Measurements from ENCODE around the gene EHD3.

EHD3 gene

DNA sequence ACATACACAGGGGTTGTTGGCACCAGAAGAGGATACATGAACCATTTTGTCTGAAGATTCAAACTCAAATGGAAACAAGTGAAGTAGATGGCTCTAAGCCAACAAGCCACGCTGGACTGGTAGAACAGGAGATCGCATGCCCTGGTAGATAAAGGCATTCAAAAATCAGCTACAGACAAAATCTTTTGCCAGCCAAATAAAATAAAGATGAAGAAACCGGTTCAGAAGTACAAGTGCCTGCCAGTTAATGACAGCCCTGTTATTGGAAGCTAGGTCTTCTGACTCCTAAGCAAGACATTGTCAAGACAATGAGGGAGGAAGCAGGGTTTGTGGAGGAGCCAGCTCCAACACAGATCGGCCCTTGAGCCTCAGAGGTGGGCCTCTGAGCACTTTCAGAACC, 52.3 kb downstream of the EHD3 start:
- TF ChIP-seq OSR1 (CRISPR knock-in tag; IDR thresholded peaks at IDR 0.05) (no peak), ZFP3 (CRISPR knock-in tag; IDR thresholded peaks at IDR 0.05) (no peak), ZNF8 (CRISPR knock-in tag; IDR thresholded peaks at IDR 0.05) (no peak), ISL1 (CRISPR knock-in tag; IDR thresholded peaks at IDR 0.05) (no peak), TOX (CRISPR knock-in tag; IDR thresholded peaks at IDR 0.05; ENCODE audit: borderline replicate concordance) (no peak), ESRRG (CRISPR knock-in tag; IDR thresholded peaks at IDR 0.05) (no peak), BACH2 (CRISPR knock-in tag; IDR thresholded peaks at IDR 0.05; ENCODE audit: borderline replicate concordance) (no peak), ZC3H10 (CRISPR knock-in tag; IDR thresholded peaks at IDR 0.05) (no peak), ZNF565 (CRISPR knock-in tag; conservative IDR thresholded peaks at IDR 0.05; ENCODE audit: low read depth) (no peak), TCF4 (CRISPR knock-in tag; IDR thresholded peaks at IDR 0.05; ENCODE audit: borderline replicate concordance) (no peak), PPARA (CRISPR knock-in tag; IDR thresholded peaks at IDR 0.05; ENCODE audit: borderline replicate concordance) (no peak), RARB (CRISPR knock-in tag; IDR thresholded peaks at IDR 0.05) (no peak), ARNTL (CRISPR knock-in tag; IDR thresholded peaks at IDR 0.05; ENCODE audit: borderline replicate concordance, low read depth) (no peak), ZNF70 (CRISPR knock-in tag; IDR thresholded peaks at IDR 0.05) (no peak)
- TF ChIP-seq, protein P1, sequence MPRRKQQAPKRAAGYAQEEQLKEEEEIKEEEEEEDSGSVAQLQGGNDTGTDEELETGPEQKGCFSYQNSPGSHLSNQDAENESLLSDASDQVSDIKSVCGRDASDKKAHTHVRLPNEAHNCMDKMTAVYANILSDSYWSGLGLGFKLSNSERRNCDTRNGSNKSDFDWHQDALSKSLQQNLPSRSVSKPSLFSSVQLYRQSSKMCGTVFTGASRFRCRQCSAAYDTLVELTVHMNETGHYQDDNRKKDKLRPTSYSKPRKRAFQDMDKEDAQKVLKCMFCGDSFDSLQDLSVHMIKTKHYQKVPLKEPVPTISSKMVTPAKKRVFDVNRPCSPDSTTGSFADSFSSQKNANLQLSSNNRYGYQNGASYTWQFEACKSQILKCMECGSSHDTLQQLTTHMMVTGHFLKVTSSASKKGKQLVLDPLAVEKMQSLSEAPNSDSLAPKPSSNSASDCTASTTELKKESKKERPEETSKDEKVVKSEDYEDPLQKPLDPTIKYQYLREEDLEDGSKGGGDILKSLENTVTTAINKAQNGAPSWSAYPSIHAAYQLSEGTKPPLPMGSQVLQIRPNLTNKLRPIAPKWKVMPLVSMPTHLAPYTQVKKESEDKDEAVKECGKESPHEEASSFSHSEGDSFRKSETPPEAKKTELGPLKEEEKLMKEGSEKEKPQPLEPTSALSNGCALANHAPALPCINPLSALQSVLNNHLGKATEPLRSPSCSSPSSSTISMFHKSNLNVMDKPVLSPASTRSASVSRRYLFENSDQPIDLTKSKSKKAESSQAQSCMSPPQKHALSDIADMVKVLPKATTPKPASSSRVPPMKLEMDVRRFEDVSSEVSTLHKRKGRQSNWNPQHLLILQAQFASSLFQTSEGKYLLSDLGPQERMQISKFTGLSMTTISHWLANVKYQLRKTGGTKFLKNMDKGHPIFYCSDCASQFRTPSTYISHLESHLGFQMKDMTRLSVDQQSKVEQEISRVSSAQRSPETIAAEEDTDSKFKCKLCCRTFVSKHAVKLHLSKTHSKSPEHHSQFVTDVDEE (CRISPR knock-in tag; IDR thresholded peaks at IDR 0.05), result no peak
- ATAC-seq, result no peak

DNA sequence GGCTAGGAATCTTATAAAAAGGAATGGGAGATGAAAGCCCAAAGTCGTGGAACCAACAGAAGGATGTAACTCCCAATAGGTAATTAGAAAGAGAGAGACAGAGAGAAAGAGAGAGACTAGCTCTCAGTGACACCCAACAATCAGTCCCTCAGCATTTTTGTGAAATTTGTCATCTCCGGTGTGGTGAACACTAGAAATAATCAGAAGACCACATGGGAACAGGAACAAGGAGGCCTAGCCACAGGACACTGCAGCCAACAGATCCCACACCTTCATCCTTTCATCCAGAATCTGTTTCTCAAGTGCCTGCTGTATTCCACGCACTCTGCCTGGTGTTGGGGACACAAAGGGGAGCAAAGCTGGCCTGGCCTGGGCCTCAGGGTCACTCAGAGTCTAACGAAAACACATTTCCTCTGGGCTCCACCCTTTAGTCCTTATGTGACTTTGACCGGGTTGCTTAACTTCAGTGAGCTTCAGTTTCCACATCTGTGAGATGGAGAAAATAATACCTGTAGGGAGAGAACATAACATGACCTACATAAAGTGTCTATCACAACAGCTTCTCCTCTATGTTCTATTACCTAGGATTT, 53.1 kb downstream of the EHD3 start:
- TF ChIP-seq ZFP3 (CRISPR knock-in tag; IDR thresholded peaks at IDR 0.05), result no peak
- TF ChIP-seq, protein P1 (CRISPR knock-in tag; IDR thresholded peaks at IDR 0.05), result no peak
- no peak for TF ChIP-seq ZFP30 (CRISPR knock-in tag; IDR thresholded peaks at IDR 0.05)
- TF ChIP-seq ZNF565 (CRISPR knock-in tag; conservative IDR thresholded peaks at IDR 0.05; ENCODE audit: low read depth), result no peak
- TF ChIP-seq, protein P2, sequence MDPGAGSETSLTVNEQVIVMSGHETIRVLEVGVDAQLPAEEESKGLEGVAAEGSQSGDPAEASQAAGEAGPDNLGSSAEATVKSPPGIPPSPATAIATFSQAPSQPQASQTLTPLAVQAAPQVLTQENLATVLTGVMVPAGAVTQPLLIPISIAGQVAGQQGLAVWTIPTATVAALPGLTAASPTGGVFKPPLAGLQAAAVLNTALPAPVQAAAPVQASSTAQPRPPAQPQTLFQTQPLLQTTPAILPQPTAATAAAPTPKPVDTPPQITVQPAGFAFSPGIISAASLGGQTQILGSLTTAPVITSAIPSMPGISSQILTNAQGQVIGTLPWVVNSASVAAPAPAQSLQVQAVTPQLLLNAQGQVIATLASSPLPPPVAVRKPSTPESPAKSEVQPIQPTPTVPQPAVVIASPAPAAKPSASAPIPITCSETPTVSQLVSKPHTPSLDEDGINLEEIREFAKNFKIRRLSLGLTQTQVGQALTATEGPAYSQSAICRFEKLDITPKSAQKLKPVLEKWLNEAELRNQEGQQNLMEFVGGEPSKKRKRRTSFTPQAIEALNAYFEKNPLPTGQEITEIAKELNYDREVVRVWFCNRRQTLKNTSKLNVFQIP (CRISPR knock-in tag; IDR thresholded peaks at IDR 0.05; ENCODE audit: borderline replicate concordance, low read depth), result no peak
- TF ChIP-seq ISL1 (CRISPR knock-in tag; IDR thresholded peaks at IDR 0.05), result no peak
- TF ChIP-seq TOX (CRISPR knock-in tag; IDR thresholded peaks at IDR 0.05; ENCODE audit: borderline replicate concordance), result no peak
- TF ChIP-seq RARB (CRISPR knock-in tag; IDR thresholded peaks at IDR 0.05), result no peak
- TF ChIP-seq, protein P3, sequence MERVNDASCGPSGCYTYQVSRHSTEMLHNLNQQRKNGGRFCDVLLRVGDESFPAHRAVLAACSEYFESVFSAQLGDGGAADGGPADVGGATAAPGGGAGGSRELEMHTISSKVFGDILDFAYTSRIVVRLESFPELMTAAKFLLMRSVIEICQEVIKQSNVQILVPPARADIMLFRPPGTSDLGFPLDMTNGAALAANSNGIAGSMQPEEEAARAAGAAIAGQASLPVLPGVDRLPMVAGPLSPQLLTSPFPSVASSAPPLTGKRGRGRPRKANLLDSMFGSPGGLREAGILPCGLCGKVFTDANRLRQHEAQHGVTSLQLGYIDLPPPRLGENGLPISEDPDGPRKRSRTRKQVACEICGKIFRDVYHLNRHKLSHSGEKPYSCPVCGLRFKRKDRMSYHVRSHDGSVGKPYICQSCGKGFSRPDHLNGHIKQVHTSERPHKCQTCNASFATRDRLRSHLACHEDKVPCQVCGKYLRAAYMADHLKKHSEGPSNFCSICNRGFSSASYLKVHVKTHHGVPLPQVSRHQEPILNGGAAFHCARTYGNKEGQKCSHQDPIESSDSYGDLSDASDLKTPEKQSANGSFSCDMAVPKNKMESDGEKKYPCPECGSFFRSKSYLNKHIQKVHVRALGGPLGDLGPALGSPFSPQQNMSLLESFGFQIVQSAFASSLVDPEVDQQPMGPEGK (CRISPR knock-in tag; IDR thresholded peaks at IDR 0.05; ENCODE audit: borderline replicate concordance), result no peak
- no peak for ATAC-seq

DNA sequence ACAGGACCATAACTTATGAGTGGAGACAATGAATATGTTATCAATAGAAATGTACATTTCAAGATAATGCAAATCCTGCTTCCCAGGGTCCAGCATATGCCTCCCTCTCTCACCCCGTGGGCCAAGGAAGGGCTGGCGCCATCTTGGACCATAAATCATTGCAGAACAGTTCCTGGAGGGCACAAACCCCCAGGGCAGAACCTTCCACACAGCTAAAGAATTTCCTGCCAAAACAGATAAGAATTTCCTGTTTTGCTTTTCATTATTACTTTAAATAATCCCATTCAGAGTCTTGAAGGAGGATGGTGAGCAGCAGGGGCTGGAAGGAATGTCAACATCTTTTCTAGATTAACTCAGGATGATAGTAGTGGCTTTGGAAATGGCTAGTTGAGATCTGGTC, 53.7 kb downstream of the EHD3 start:
- TF ChIP-seq CSDC2 (CRISPR knock-in tag; IDR thresholded peaks at IDR 0.05), result no peak
- TF ChIP-seq ISL1 (CRISPR knock-in tag; IDR thresholded peaks at IDR 0.05), result peak; percentile 36
- TF ChIP-seq RARB (CRISPR knock-in tag; IDR thresholded peaks at IDR 0.05), result no peak
- no peak for TF ChIP-seq ZC3H10 (CRISPR knock-in tag; IDR thresholded peaks at IDR 0.05)
- peak; percentile 72 for ATAC-seq

All from SK-N-SH treated with all-trans-retinoic acid at 6 μM for 48 hours (cell line).